Keratinocyte (primary cell): ENCODE data around the gene ZNF124. TPM values are rescaled to one million over a fixed set of nuclear protein-coding genes. Genes with fewer than 3 reads are reported as not detected.

ENCODE experiments used
- DNase-seq: peaks from one replicate; pipeline ENCODE4 v3.0.0-alpha.2; 2011; ENCODE audit warnings: low read depth, missing footprints, low spot score
- FAIRE-seq: peaks from 2 replicates; lab custom pipeline; 2011; peaks lifted over from hg19 to GRCh38; lab: Jason Lieb, UNC
- H2AFZ ChIP-seq: 2 replicates; pipeline ENCODE4 v1.6.0; 2012; ENCODE audit warnings: low read length, control low read depth, inconsistent platforms; ENCODE audit not compliant: control insufficient read depth
- H3K27ac ChIP-seq: 2 replicates; pipeline ENCODE4 v1.5.1; 2011; ENCODE audit warnings: low read length; ENCODE audit not compliant: control insufficient read depth, insufficient read depth
- H3K27me3 ChIP-seq: 3 replicates; pipeline ENCODE4 v1.6.0; 2011; ENCODE audit warnings: low read length; ENCODE audit not compliant: control insufficient read depth, insufficient read depth; ENCODE audit errors: extremely low read depth
- H3K36me3 ChIP-seq, 2 experiments: 2 replicates in 1 of 2; 3 replicates in 1 of 2; pipeline ENCODE4 v1.5.1; 2011; ENCODE audit warnings: low read length in 2 of 2, mild to moderate bottlenecking in 1 of 2; ENCODE audit not compliant: control insufficient read depth in 2 of 2, insufficient read depth in 2 of 2; ENCODE audit errors: extremely low read depth in 1 of 2
- H3K4me1 ChIP-seq: 3 replicates; pipeline ENCODE4 v1.5.1; 2011; ENCODE audit warnings: low read length; ENCODE audit not compliant: control insufficient read depth, insufficient read depth; ENCODE audit errors: extremely low read depth
- H3K4me2 ChIP-seq: 3 replicates; pipeline ENCODE4 v1.6.0; 2011; ENCODE audit warnings: low read depth, low read length; ENCODE audit not compliant: control insufficient read depth, insufficient read depth; ENCODE audit errors: extremely low read depth
- H3K4me3 ChIP-seq, 3 experiments: fragments of 200-600 bp in 1 of 3; sonication (generic) in 1 of 3; 2 replicates in 2 of 3; 3 replicates in 1 of 3; pipeline ENCODE4 v1.5.1; 2011 to 2016; ENCODE audit warnings: low read length in 3 of 3, mild to moderate bottlenecking in 3 of 3, control low read depth in 2 of 3, inconsistent platforms in 1 of 3, low read depth in 1 of 3, mixed read lengths in 1 of 3, mixed run types in 1 of 3, moderate library complexity in 1 of 3; ENCODE audit not compliant: control insufficient read depth in 2 of 3, insufficient read depth in 2 of 3; ENCODE audit errors: extremely low read depth in 1 of 3
- H3K79me2 ChIP-seq: 2 replicates; pipeline ENCODE4 v1.6.0; 2012; ENCODE audit warnings: low read length; ENCODE audit not compliant: control insufficient read depth, insufficient read depth
- H3K9ac ChIP-seq: 3 replicates; pipeline ENCODE4 v1.6.0; 2011; ENCODE audit warnings: low read length; ENCODE audit not compliant: control insufficient read depth, insufficient read depth; ENCODE audit errors: extremely low read depth
- H3K9me1 ChIP-seq: 3 replicates; pipeline ENCODE4 v1.6.0; 2011; ENCODE audit warnings: low read length; ENCODE audit not compliant: control insufficient read depth, insufficient read depth; ENCODE audit errors: extremely low read depth
- H3K9me3 ChIP-seq: 2 replicates; pipeline ENCODE4 v1.5.1; 2012; ENCODE audit warnings: low read depth, low read length; ENCODE audit not compliant: control insufficient read depth
- H4K20me1 ChIP-seq: 3 replicates; pipeline ENCODE4 v1.6.0; 2011; ENCODE audit warnings: low read length; ENCODE audit not compliant: control insufficient read depth, insufficient read depth; ENCODE audit errors: extremely low read depth
- EZH2 ChIP-seq: IDR thresholded peaks from one replicate; pipeline ENCODE4 v1.6.1; 2012; ENCODE audit warnings: inconsistent platforms, mild to moderate bottlenecking, low read length, moderate library complexity
- dilution Hi-C: fragments of 300-500 bp; cut with MboI; formaldehyde crosslinking; loops from one replicate; pipeline ENCODE4 v1.7.0; 2020; ENCODE audit warnings: low sequenced_read_pairs; ENCODE audit not compliant: extremely low pct_ligation_motif_present
- polyA plus RNA-seq, 5 experiments: library from polyadenylated mRNA; depleted of rRNA in 3 of 5; stranded (reverse) in 3 of 5; stranded (forward) in 1 of 5; unstranded in 1 of 5; fragments of >200 nt; gene quantifications; 1 replicate in 1 of 5; 2 replicates in 3 of 5; 3 replicates in 1 of 5; pipeline versions ENCODE4 v1.2.1 to v1.2.3, GENCODE V29; 2011 to 2012; ENCODE audit warnings: missing spikeins in 2 of 5, low read depth in 1 of 5, low replicate concordance in 1 of 5
- TF ChIP-seq, protein P1 (sequence below), 3 experiments: IDR thresholded peaks in 1 of 3; conservative IDR thresholded peaks in 1 of 3; optimal IDR thresholded peaks in 1 of 3; 2 replicates in 2 of 3; 3 replicates in 1 of 3; pipeline versions ENCODE3 to v1.5.1; 2011; ENCODE audit warnings: low read length in 3 of 3, mild to moderate bottlenecking in 3 of 3, moderate library complexity in 2 of 3, control low read depth in 1 of 3, inconsistent platforms in 1 of 3; ENCODE audit not compliant: insufficient read depth in 2 of 3; ENCODE audit errors: extremely low read depth in 1 of 3

ZNF124 gene
- polyA plus RNA-seq, 1 donor (not counting 4 experiments of a cell fraction or from before 2014, with no cell fraction given): 4.1 TPM

DNA sequence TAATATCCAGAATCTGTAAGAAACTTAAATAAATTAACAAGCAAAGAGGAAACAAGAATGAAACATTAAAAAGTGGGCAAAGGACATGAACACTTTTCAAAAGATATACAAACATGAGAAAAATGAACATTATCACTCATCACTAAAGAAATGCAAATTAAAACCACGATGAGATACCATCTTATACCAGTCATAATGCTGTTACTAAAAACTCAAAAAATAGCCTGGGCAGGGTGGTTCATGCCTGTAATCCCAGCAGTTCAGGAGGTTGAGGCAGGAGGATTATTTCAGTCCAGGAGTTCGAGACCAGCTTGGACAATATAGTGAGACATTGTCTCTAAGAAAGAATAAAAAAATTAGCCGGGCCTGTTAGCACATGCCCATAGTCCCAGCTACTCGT lies 6.1 kb downstream of the ZNF124 start:
- peaks cover 4% of the 10 kb centered on the region for H3K9me3 ChIP-seq
- H3K9me1 ChIP-seq: no peaks in the 10 kb centered on the region
- TF ChIP-seq, protein P1, sequence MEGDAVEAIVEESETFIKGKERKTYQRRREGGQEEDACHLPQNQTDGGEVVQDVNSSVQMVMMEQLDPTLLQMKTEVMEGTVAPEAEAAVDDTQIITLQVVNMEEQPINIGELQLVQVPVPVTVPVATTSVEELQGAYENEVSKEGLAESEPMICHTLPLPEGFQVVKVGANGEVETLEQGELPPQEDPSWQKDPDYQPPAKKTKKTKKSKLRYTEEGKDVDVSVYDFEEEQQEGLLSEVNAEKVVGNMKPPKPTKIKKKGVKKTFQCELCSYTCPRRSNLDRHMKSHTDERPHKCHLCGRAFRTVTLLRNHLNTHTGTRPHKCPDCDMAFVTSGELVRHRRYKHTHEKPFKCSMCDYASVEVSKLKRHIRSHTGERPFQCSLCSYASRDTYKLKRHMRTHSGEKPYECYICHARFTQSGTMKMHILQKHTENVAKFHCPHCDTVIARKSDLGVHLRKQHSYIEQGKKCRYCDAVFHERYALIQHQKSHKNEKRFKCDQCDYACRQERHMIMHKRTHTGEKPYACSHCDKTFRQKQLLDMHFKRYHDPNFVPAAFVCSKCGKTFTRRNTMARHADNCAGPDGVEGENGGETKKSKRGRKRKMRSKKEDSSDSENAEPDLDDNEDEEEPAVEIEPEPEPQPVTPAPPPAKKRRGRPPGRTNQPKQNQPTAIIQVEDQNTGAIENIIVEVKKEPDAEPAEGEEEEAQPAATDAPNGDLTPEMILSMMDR (optimal IDR thresholded peaks at IDR 0.05 in 1 of 3, IDR thresholded peaks at IDR 0.05 in 1 of 3, conservative IDR thresholded peaks at IDR 0.05 in 1 of 3; ENCODE audit: extremely low read depth in 1 of 3, insufficient read depth in 2 of 3, low read length in 3 of 3): no peak
- TF ChIP-seq EZH2: no peak
- no peak overlapping the region for H3K27ac ChIP-seq
- H2AFZ ChIP-seq: no peak overlapping the region
- H3K9ac ChIP-seq: no peak overlapping the region
- H4K20me1 ChIP-seq: no peaks in the 10 kb centered on the region
- no peaks in the 10 kb centered on the region for H3K36me3 ChIP-seq
- dilution Hi-C loops: no loop called here
- DNase-seq: no peak
- no peak overlapping the region for H3K4me2 ChIP-seq
- no peak overlapping the region for H3K4me3 ChIP-seq
- FAIRE-seq: no peak
- H3K27me3 ChIP-seq: no peaks in the 10 kb centered on the region
- H3K79me2 ChIP-seq: peaks cover 69% of the 10 kb centered on the region
- no peaks in the 10 kb centered on the region for H3K4me1 ChIP-seq

DNA sequence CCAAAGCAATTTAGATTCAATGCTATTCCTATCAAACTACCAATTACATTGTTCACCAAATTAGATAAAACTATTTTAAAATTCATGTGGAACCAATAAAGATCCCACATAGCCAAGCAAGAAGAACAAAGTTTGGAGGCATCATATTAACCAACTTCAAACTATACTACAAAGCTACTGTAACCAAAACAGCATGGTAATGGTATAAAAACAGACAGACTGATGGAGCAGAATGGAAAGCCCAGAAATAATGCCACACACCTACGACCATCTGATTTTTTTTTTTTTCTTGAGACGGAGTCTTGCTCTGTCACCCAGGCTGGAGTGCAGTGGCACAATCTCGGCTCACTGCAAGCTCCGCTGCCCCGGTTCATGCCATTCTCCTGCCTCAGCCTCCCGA lies 7.1 kb downstream of the ZNF124 start:
- Histone ChIP-seq H3K36me3 (no peaks in the 10 kb centered on the region), H4K20me1 (no peaks in the 10 kb centered on the region), H3K9me1 (no peaks in the 10 kb centered on the region), H2AFZ (no peak overlapping the region), H3K27me3 (no peaks in the 10 kb centered on the region), H3K27ac (no peak overlapping the region), H3K4me2 (no peak overlapping the region), H3K4me3 (no peak overlapping the region), H3K4me1 (no peaks in the 10 kb centered on the region), H3K9me3 (peaks cover 6% of the 10 kb centered on the region), H3K9ac (no peak overlapping the region), H3K79me2 (peaks cover 74% of the 10 kb centered on the region)
- TF ChIP-seq EZH2: no peak
- TF ChIP-seq, protein P1 (optimal IDR thresholded peaks at IDR 0.05 in 1 of 3, IDR thresholded peaks at IDR 0.05 in 1 of 3, conservative IDR thresholded peaks at IDR 0.05 in 1 of 3; ENCODE audit: extremely low read depth in 1 of 3, insufficient read depth in 2 of 3, low read length in 3 of 3): no peak
- DNase-seq (no peak), FAIRE-seq (no peak)
- dilution Hi-C loops: no loop called here
